NCI-H460 (cell line): Measurements from ENCODE around the gene CC2D2B. TPM values are rescaled to one million over a fixed set of nuclear protein-coding genes. Genes with fewer than 3 reads are reported as not detected.
"Not testable (repeated sequence)": the region's sequence is repeated elsewhere in the genome, so short reads cannot be mapped to it uniquely, and the experiment has no call there.

ENCODE experiments used
- DNase-seq: peaks from one replicate; pipeline ENCODE4 v3.0.0-alpha.2; 2016; ENCODE audit warnings: low read depth; ENCODE audit errors: extremely low read depth
- total RNA-seq: library from RNA; depleted of rRNA; stranded (reverse); fragments of >200 nt; shearing (Covaris generic); gene quantifications from 2 replicates; pipeline ENCODE4 v1.2.3, GENCODE V29; 2014

Gene CC2D2B
- total RNA-seq, 1 experiment from 2014 or later: not detected

DNA sequence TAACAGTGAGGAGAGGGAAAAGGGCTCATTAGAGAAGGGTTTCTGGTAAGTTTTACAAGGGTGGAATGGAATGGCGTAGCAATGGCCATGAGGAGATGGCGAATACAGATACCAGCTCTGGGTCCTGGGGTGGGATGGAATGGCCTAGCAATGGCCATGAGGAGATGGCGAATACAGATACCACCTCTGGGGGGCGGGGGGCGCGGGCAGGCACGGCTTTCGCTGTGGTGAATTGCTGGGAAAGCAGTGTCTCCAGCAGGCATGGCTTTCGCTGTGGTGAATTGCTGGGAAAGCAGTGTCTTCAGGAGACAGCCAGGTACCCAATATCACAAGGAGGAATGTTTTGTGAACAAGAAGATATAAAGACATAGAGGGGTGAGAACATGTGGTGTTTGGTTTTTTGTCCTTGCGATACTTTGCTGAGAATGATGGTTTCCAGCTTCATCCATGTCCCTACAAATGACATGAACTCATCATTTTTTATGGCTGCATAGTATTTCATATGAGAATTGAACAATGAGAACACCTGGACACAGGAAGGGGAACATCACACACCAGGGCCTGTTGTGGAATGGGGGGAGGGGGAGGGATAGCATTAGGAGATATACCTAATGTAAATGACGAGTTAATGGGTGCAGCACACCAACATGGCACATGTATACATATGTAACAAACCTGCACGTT is 1.7 kb upstream of the CC2D2B start:
- not testable (repeated sequence) for DNase-seq

DNA sequence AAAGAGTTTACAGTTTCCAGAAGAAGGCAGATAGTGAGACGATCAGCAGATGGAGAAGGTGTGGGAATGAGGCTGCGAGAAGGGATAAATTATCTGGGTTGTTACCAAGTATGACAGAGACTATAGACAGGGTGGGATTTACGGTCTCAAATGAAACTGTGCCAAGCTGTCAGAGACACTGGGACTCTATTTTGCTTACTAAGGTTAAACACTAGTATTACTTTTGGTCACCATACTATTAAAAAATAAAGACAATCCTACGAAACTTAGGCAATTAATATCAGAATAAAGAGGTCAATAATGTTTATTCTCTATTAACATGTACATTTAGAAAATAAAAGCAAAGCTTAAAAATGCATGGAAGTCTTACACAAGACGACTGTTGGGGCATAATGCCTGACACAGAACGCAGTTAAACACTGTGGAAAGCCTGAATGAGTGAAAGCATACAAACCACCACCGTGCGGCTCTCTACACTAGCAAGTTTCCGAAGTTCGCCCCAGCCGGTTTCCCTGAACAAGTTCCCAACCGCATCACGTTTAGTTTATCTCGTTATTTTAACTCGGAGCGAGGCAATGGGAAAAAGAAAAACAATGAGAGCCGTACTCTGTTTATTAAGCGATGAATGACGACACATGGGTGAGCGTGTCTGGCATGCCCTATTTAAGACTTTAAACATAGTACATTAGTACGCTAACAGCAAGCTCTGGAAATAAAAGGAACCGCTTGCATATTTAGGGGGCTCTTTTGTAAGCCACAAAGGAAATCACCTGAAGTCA is 909 bp upstream of the CC2D2B start:
- peak; percentile 33 for DNase-seq

DNA sequence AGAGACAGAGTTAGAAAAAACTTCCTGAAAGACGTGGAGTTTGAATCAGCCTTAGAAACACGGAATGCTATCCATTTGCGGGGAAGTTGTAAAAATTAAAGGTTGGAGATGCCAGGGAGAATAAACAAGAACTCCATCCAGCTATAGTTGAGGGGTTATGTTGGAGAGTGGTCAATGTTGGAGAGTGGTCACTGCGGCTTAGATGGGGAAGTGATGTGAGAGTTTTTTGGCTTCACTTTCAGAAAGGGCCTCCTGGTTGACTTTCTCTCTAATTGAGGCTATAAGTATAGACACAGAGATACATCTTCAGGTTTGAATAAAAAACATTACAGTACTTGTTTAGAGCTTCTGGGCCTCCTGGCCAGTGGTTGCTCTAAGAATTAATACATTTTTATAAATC is 675 bp downstream of the CC2D2B start:
- DNase-seq: no peak

DNA sequence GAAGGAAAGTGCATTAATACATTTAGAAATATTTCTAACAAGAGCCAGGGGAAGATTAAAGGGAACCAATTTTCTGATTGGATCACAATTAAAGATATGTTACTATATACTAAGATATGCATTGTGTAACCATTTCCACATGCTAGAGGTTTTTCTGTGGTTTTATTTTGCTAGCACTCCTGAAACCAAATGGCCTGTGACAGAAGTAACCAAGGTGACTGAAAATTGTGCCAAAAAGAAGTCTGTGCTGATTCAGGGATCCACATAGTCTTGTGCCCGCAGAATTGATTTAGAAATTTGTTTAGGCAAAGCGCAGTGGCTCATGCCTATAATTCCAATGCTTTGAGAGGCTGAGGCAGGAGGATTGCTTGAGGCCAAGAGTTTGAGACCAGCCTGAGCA is 1.8 kb downstream of the CC2D2B start:
- DNase-seq: no peak

DNA sequence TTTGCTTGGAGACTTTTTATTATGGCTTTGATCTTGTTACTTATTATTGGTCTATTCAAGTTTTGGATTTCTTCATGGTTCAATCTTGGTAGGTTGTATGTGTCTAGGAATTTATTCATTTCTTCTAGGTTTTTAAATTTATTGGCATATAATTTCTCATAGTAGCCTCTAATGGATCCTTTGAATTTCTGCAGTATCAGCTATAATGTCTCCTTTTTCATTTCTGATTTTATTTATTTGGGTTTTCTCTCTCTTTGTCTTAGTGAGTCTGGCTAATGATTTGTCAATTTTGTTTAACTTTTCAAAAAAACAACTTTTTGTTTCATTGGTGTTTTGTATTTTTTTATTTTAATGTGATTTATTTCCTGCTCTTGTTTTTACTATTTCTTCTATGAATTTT is 8.3 kb downstream of the CC2D2B start:
- not testable (repeated sequence) for DNase-seq

DNA sequence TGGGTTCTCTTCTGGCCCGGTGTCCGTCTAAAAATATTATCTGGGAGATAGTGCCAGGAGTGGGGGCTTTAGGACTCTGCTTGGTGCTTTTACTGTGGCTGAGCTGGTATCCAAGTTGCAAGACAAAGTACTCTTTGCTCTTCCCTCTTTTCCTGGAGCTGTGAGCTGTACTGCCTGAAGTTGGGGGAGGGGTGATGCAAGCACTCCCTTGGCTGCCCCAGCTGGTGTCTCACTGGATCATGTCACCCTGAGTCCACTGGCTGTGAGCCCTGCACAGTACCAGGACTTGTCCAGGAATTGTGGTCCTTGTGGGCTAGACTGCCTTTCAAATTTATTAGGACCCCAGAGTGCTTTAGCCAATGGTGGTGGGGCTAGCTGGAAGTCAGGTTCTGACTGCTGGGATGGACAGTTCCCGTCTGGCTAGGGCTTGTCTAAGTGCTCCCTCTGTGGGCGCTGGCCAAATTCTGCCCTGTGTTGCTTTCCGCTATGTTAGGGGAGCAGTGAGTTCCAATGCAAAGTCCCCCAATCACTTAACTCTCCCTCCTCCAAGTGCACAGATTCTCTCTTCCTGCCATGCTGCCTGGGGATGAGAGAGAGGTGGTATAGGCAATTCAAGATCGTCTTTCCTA is 13.1 kb downstream of the CC2D2B start:
- no peak for DNase-seq

DNA sequence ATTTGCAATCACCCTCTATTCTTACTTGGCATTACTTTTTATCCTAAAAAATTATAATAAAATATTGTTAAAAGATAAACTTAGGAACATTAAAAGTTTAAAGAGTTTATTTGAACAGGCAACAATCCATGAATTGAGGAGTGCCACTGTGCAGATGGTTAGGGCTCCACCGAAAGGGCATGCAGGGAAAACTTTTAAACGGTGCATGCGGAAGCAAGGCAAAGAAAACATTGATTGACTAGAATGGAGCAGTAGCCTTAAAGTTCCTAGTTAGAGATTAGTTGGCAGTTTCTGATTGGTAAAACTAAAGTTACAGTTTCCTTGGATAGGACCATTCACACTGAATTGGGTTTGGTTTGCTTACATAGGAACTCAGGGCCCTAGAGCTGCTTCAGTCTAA is 17.3 kb downstream of the CC2D2B start:
- no peak for DNase-seq

DNA sequence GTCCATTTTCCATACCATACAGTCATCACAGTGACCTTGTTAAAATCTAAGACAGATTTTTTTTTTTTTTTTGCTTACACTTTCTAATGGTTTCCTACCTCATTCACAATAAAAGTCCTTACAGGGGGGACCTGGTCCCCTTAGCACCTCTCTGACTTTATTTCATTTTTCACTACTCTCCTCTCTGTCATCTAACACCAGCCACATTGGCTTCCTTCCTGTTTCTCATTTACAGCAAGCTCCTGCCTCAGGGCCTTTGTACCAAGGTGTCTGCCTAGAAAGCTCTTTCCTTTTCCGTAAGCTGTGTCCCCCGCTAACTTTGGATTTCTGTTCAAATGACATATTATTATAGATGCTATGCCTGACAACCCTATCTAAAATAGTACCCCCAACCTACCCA is 27.7 kb downstream of the CC2D2B start:
- DNase-seq: no peak

DNA sequence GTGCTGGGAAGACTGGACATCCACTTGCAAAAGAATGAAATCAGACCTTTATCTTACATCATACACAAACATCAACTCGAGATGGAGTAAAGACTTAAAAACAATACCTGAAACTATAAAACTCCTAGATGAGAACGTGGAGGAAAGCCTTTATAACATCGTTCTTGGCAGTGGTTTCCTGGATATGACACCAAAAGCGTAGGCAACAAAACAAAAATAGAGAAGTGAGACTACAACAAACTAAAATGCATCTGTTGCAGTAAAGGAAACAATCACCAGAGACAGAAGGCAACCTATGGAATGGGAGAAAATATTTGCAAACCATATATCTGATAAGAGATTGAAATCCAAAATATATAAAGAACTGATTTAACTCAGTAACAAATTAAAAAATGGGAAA is 33.3 kb downstream of the CC2D2B start:
- no peak for DNase-seq

DNA sequence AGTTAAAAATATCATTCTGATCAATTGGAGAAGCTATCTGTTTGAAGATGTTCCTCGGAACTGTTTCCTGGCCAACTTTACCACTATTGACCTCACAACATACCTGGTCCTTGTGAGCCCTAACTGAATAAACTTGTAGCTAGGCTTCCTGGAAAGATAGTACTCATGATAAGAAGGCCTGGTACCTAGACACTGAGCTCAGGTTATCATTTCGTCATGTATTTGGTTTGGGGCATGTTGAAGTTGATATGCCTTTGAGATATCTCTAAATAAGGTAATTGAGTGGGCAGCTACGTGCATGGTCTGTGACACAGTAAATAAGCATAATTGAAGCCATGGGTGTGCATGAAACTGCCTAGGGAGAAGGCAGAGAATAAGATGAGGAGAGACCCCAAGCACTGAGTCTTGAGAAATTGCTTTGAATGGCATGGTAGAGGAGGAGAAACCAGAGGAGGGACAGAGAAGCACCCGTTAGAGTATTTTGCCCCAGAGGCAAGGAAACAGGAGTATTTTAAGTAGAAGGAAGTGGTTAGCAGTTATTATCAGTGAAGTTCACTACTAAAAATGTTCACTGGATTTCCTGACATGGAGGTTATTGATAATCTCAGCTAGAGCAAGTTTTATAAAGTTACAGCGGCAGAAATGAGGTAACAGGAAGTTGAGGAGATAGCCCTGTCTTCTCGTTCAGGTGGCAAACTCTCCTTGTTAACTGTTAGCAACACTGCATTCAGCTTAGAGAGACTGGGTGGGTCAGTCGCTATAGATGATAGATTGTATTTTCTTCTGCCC is 55.6 kb downstream of the CC2D2B start:
- no peak for DNase-seq

DNA sequence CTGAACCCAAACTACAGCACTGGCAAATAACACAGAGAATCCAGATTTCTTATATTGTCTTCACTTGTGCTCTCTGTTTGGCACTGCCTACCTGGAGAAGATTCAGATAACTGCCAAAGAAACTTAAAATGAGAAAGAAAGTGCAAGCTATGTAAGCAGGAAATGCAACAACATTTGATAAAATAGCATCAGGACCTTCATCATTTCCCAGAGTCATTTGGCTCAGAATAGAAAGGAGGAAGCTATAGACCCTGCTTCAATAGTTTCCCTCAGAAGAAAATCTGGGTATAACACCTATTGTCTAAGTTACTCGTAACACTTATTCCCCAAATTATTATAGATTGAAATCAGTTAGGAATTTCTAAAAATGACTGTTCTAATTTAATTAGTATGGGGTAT is 56.2 kb downstream of the CC2D2B start:
- DNase-seq: no peak

DNA sequence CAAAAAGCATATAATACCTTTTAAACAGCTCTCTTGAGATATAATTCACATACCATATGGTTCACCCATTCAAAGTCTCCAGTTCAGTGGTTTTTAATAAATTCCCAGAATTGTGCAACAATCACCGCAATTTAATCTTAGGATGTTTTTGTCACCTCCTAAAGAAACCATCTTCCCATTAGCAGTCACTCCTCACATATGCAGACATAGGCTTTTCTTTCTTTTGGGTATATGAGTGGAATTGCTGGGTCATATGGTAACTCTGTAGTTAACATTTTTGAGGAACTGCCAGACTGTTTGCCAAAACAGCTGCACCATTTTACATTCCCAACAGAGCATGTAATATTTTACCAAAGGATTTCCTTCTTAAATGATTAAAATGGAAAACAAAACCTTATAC is 57.0 kb downstream of the CC2D2B start:
- DNase-seq: no peak

DNA sequence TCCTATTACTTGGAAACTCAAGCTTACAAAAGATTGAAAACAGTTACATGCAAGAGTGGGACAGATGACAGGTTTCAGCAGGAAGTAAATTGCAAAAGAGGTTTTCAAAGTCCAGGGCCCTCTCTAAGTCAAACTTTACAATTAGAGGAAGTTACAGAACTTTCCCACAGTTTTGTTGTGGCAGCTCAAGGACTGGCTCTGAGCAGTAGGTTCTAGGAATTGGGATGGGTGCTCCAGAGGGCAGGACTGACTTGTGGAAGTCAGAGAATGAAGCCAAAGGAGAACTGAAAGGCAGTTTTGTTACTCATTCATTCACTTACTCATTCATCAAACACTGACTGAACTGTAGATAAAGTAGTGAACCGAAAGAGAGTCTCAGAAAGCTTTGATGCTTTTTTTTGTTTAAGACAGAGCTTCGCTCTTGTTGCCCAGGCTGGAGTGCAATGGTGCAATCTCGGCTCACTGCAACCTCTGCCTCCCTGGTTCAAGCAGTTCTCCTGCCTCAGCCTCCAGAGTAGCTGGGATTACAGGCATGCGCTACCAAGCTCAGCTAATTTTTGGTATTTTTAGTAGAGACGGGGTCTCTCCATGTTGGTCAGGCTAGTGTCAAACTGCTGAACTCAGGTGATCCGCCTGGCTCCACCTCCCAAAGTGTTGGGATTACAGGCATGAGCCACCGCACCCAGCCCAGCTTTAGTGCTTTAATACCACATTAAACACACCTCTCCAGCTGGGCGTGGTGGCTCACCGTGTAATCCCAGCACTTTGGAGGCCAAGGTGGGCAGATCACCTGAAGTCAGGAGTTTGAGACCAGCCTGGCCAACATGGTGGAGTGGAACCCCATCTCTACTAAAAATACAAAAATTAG is 68.8 kb downstream of the CC2D2B start:
- no peak for DNase-seq

DNA sequence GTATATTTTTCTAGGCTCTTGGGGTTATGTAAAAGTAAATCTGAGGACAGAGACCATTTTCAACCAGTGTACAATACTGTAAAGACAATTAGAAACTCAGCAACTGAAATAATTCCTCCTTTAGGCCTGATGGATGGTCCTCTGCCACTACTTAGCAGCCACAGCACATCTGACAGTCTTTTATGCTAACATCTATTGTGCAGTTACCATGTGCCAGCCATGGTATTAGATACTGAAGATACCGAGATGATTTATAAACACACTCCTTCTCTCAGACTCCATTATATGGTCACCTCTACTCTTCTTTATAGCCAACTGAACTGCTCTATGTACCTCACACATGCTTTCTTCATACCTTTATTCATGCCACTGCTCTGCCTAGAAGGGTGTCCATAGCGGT is 74.4 kb downstream of the CC2D2B start:
- DNase-seq: no peak

DNA sequence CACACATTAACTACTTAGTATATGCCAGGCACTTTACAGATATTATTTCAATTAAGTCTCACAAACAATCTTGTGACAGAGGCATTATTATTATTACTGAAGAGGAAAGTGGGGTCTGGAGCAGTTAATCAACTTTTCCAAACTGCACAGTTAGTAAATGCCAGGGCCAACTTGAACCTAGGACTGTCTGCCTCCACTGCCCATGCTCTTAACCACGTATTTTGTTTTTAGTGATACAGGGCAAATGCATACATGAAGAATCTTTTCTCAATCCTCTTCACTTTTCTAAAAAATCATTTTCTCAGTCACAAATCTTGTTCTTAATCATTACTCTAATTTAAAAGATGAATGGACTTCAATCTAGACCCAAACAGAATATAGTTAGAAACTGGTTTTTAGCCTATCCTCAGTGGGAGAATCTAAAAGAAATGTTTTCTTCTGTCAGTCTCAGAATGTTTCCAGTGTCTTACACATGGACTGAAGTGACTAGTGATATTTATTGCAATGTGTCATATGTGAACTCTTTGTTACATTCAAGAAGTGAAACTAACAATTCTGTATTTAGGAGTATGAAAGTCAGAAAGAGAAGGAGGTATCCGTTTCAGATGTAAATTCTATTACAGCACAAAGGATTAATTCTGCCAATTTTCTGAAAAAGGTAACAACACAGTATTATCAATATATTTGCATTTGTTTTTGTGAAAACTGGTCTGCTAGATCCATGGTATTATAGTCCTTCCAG is 80.1 kb downstream of the CC2D2B start:
- no peak for DNase-seq

DNA sequence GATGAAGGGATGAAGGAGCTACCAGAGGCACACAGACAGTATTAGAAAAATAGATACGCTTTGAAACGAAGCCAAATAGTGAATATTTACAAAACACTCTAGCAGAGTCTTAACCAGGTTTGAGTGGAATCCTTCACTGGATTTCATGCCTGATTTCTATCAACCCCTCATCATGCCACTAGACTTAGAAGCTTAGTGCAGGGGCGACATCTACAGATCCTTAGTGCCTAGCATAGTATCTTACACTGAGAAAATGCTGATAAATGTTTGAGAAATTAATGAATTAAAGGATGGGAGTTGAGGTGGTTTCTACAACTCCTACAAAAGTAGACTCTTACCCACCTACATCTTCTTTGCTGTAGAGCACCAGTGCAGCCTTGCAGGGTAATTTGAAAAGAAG is 80.9 kb downstream of the CC2D2B start:
- DNase-seq: no peak

DNA sequence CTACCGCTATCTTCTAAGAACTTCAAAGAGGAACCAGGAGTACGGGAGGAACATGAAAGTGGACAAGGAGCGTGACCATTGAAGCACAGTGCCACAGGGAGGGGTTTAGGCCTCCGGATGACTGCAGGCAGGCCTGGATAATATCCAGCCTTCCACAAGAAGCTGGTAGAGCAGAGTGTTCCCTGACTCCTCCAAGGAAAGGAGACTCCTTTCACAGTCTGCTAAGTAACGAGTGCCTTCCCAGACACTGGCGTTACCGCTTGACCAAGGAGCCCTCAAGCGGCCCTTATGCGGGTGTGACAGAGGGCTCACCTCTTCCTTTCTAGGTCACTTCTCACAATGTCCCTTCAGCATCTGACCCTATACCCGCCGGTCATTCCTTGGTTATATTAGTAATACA is 86.6 kb downstream of the CC2D2B start:
- not testable (repeated sequence) for DNase-seq

DNA sequence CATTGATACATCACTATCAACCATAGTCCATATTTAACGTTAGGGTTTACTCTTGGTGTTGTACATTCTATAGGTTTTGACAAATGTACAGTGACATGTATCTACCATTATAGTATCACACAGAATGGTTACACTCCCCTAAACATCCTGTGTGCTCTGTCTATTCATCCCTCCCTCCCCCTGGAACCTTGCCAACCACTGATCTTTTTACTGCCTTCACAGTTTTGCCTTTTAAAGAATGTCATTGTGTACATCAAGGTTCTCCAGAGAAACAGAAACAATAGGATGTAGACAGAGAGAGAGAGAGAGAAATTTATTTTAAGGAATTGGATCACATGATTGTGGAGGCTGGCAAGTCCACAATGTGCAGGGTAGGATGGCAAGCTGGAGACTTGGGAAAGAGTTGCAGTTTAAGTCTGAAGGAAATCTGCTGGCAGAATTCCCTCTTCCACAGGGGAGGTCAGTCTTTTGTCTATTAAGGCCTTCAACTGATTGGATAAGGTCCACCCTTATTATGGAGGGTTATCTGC is 90.5 kb downstream of the CC2D2B start:
- DNase-seq: no peak

DNA sequence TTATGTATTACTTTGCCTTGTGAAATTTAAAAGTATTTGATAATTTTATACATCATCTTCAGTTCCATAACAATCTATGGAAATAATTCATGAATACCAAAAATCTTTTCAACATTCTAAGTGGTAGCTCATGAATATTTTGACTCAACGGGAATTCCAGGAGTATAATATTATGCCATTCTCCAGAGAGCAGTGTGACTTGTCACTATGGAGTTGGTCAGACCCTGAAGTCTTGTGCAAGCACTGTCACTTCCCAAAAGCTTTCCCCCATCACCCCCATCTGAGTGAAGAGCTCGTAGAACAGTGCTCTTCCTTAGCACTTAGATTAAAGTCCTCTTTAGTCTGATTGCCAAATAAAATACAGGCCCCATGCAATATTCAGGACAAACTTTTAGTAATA is 106.2 kb downstream of the CC2D2B start:
- no peak for DNase-seq
